ENCODE data around the gene CHAC1. TPM values are rescaled to one million over a fixed set of nuclear protein-coding genes. Genes with fewer than 3 reads are reported as not detected.

Gene CHAC1
- total and polyA plus RNA-seq, 8 donors = 0.78 to 5.8 (median 1.2) TPM

- intact Hi-C loops (cut with DNase I) = no loop called here
- Histone ChIP-seq H3K4me3 (no peak overlapping the region), H3K9me3 (no peaks in the 10 kb centered on the region), H3K36me3 (no peaks in the 10 kb centered on the region), H3K27me3 (no peaks in the 10 kb centered on the region), H3K4me1 (peaks cover 11 to 49% of the 10 kb centered on the region in 2 donors), H3K27ac (peak overlapping the region in 1 of 2 donors; percentile 58)
- no peak for DNase-seq
- TF ChIP-seq, protein P1, sequence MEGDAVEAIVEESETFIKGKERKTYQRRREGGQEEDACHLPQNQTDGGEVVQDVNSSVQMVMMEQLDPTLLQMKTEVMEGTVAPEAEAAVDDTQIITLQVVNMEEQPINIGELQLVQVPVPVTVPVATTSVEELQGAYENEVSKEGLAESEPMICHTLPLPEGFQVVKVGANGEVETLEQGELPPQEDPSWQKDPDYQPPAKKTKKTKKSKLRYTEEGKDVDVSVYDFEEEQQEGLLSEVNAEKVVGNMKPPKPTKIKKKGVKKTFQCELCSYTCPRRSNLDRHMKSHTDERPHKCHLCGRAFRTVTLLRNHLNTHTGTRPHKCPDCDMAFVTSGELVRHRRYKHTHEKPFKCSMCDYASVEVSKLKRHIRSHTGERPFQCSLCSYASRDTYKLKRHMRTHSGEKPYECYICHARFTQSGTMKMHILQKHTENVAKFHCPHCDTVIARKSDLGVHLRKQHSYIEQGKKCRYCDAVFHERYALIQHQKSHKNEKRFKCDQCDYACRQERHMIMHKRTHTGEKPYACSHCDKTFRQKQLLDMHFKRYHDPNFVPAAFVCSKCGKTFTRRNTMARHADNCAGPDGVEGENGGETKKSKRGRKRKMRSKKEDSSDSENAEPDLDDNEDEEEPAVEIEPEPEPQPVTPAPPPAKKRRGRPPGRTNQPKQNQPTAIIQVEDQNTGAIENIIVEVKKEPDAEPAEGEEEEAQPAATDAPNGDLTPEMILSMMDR (IDR thresholded peaks at IDR 0.05) = no peak
- ATAC-seq = no peak
Measured at GRCh38 chr15:40911693-40912092, 41.6 kb upstream of the CHAC1 start.

DNA sequence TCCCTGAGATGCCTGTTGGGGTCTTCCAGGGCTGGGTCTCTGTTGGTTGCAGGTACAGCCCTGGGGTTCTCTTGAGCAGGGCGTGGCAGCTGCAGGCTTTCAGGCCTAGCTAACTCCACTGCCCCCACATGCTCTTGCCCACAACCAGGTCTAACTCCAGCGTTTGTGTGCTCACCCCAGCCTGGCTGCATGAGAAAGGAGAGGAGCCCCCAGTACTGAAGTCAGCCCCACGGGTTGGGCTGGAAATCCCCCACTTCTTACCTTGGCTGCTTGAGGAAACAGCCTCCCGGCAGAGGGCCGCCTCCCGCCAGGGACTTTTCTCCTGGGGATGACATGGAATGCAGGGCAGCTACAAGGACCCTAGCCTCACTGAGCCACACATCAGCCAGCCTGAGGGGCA lies 40.8 kb upstream of the CHAC1 start:
- no peaks in the 10 kb centered on the region for H3K9me3 ChIP-seq
- intact Hi-C loops (cut with DNase I) = no loop called here
- ATAC-seq = no peak
- DNase-seq = no peak
- H3K4me3 ChIP-seq = no peak overlapping the region
- H3K36me3 ChIP-seq = no peaks in the 10 kb centered on the region
- H3K4me1 ChIP-seq = peaks cover 3 to 42% of the 10 kb centered on the region in 2 donors
- H3K27ac ChIP-seq = no peak overlapping the region
- TF ChIP-seq, protein P1 (IDR thresholded peaks at IDR 0.05) = no peak
- H3K27me3 ChIP-seq = no peaks in the 10 kb centered on the region

DNA sequence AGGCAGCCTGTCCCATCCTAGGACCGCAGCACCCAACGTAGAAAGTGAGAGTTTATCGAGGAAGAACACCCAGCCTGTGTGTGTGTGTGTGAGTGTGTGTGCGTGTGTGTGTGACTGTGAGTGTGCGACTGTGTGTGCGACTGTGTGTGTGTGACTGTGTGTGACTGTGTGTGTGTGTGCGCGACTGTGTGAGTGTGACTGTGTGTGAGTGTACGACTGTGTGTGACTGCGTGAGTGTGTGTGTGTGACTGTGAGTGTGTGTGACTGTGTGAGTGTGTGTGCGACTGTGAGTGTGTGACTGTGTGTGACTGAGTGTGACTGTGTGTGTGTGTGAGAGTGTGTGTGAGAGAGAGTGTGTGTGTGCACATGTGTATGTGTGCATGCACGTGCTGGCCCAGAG lies 39.3 kb upstream of the CHAC1 start:
- Histone ChIP-seq H3K9me3 (no peaks in the 10 kb centered on the region), H3K27me3 (no peaks in the 10 kb centered on the region), H3K27ac (no peak overlapping the region), H3K36me3 (no peaks in the 10 kb centered on the region), H3K4me1 (peaks cover 0 to 37% of the 10 kb centered on the region in 2 donors), H3K4me3 (no peak overlapping the region)
- no peak for DNase-seq
- intact Hi-C loops (cut with DNase I) = no loop called here
- TF ChIP-seq, protein P1 (IDR thresholded peaks at IDR 0.05) = no peak
- ATAC-seq = no peak

DNA sequence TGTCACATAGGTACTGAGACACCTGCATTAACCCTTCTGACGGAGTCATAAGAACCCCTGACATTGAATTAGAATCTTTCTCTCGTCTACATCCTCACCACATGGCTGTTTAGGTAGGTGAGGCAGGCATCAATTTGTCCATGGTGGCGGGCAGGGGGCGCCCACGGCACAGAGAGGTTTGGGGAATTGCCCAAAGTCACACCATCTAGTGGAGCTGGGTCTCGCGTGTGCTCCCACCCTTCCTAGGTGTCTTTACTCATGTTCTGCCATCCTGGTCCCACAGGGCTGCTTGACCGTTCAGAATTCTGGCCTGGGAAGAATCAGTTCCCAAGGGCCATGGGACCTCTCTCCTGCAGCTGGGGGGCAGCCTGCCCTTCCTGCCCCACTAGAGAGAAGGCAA lies 38.8 kb upstream of the CHAC1 start:
- intact Hi-C loops (cut with DNase I) = no loop called here
- peaks cover 0 to 36% of the 10 kb centered on the region in 2 donors for H3K4me1 ChIP-seq

DNA sequence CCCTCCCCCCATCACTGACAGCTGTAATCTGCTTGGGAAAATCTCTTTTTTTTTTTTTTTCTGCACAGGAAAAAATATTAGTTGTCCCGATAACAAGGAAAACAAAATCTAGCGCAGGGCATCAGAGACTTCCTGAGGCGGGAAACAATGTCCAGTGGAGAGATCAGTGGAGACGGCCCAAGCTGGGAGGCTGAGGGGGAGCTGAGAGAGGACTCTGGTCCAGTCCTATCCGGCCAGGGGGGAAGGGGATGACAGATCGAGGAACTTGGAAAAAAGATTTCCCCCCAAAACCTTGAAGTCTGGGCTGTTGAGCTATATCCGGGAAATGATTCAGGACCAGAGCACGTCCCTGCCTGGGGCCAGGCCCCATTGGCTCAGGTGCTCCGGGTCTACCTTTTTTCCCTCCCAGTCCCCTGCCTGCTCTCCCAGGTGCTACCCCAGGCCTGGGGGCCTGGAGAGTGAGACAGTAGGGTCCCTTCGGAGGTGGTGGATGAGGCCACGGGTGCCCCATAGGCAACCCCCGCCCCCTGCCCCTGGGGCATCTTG lies 38.1 kb upstream of the CHAC1 start:
- Histone ChIP-seq H3K36me3 (no peaks in the 10 kb centered on the region), H3K4me1 (peaks cover 0 to 34% of the 10 kb centered on the region in 2 donors), H3K9me3 (no peaks in the 10 kb centered on the region), H3K27me3 (no peaks in the 10 kb centered on the region), H3K27ac (peak overlapping the region; percentile 33 to 45), H3K4me3 (no peak overlapping the region)
- no peak for DNase-seq
- TF ChIP-seq, protein P1 (IDR thresholded peaks at IDR 0.05) = no peak
- intact Hi-C loops (cut with DNase I) = no loop called here
- ATAC-seq = no peak

More for the DNA sequence above, 38.8 kb upstream of the CHAC1 start:
- ATAC-seq (no peak), DNase-seq (no peak)
- no peaks in the 10 kb centered on the region for H3K27me3 ChIP-seq
- no peaks in the 10 kb centered on the region for H3K9me3 ChIP-seq
- H3K4me3 ChIP-seq = no peak overlapping the region
- H3K27ac ChIP-seq = peak overlapping the region; percentile 29 to 45
- TF ChIP-seq, protein P1 (IDR thresholded peaks at IDR 0.05) = no peak
- H3K36me3 ChIP-seq = no peaks in the 10 kb centered on the region

Data from left lung (tissue), 10 donors.